Measurements from ENCODE around the gene NOS3.
"Not testable (repeated sequence)": the region's sequence is repeated elsewhere in the genome, so short reads cannot be mapped to it uniquely, and the experiment has no call there.

Gene NOS3

GRCh38 chr7:151018421-151019129, 27.8 kb downstream of the NOS3 start:
- peak; percentile 70 for DNase-seq

DNA sequence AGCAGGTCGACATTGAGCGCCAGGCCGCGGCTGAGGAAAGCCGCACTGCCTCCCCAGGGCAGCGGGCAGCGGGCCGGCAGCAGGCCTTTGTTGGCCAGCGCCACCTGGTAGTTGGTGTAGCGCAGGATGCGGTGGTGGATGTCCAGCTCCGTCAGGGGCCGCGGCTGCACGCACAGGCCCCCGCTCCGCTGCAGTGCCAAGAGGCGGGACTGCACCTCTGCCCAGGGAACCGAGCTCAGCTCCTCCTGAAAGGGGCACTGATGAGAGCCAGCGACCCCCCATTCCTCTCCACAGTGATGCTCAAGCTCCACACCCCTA, 28.3 kb downstream of the NOS3 start:
- DNase-seq, result no peak

GRCh38 chr7:151020231-151020630, 29.4 kb downstream of the NOS3 start:
- no peak for DNase-seq

DNA sequence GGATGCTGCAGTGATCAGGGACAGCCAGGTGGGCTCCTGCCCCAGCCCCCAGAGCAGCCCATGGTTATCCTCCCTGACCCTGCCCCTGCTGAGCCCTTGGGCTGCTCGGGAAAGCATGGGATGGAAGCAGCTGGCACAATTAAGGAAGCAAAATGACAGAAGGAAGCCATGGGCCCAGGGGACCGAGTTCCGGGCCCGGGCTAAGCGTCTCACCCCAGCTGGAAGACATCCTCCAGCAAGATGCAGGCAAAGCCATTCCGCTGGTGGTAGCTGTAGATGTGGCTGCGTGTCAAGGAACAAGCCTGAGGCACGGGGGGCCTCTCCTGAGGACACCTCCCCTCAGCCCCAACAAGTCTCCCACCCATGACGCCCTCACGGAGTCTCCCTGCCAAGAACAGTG, 32.4 kb downstream of the NOS3 start:
- DNase-seq, result no peak

DNA sequence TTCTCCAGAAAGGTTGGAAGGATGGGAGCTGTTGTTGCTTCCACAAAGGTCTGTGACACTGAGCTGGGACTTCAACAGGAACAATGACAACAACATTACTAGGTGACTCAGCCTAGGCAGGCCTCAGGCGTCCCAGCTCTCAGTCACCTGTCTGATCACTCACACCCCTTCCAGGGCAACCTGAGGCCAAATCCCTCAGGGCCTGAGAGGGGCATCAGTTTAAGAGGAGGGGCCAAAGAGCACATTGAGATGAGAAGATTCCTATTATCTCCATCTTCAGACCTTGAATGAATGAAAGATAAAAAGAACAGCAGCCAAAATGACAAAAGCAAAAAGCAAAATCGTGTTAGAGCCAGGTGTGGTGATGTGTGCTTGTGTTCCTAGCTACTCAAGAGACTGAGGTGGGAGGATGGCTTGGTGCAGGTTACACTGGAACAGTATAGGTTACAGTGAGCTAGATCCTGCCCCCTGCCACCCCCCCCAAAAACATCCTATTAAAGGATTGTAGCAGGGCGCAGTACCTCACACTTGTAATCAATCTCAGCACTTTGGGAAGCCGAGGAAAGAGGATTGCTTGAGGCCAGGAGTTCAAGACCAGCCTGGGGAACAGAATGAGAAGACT, 33.7 kb downstream of the NOS3 start, which contains the start of gene ATG9B:
Gene ATG9B (minus strand): TSS at position 60 of the 622 bp plus-strand sequence. CDS start 71 bp downstream, outside the sequence.
- DNase-seq, result no peak

- no peak for DNase-seq
Observed at GRCh38 chr7:151025924-151026671, 35.3 kb downstream of the NOS3 start.

GRCh38 chr7:151026771-151027727, 36.2 kb downstream of the NOS3 start:
- not testable (repeated sequence) for DNase-seq

DNA sequence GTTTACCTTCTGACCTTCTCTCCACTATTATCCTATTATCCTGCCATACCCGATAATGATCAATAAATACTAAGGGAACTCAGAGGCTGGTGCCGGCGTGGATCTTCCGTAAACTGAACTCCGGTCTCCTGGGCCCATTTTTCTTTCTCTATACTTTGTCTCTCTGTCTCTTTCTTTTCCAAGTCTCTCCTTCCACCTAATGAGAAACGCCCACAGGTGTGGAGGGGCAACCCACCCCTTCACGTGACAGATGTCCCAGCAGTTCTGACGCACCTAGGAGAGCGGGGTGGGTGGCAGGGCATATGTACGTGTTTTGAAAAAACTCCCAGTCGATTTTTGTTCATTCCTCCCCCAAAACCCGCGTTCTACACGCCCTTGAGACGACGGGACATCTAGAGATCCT, 36.9 kb downstream of the NOS3 start:
- not testable (repeated sequence) for DNase-seq

DNA sequence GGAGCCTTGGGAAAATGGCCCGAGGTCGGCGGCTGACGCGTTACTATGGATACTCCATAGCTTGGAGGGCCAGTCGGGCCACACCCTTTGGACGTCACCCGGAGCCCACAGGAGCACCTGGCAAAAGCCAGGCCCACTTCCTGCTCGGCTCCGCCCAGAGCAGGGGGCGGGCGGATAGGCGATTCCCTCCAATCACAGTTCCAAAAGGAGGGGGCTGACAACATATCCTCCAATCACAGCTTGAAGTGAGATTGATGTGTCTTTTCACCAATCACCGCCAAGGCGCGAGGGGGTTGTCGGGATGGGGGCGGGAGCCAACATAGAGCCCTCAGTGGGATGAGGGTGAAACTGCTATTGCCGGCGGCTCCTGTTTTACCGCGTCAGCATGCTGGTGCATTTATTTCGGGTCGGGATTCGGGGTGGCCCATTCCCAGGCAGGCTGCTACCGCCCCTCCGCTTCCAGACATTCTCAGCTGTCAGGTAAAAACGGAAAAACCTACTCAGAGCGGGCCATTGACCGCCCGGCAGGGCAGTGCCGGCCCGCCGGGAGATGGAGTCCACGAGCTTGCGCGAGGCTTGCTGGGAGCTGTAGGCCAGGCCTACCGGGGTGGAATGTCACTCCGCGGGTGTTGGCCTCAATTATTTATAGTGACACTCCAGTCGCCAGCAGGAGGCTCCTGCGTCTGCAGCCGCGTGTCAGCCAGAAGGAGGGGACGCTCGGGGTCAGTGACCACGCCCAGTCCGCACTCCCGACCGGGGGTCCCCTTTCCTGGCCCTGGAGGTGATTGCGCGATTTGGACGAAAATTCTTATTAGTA, 37.5 kb downstream of the NOS3 start, which contains the start of gene ABCB8:
Gene ABCB8 (plus strand): TSS at position 320 of the 817 bp plus-strand sequence. CDS start 66 bp downstream, at position 386.
- peak; percentile 96 for DNase-seq

DNA sequence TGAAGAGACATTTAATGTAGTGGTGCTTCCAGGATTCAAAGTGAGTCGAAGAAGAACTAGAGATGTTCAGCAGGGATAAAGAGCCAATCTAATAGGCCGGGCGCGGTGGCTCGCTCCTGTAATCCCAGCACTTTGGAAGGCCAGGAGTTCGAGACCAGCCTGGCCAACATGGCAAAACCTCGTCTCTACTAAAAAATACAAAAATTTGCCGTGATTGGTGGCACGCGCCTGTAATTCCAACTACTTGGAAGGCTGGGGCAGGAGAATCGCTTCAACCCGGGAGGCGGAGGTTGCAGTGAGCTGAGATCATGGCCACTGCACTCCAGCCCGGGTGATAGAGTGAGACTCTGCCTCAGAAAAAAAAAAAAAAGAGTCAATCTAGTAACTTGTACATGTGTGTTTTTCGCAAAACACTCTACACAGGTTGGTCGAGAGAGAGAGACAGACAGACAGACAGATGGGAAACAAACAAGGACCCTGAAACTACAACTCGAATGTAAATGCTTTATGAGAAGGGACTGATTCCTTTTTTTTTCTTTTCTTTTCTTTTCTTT, 38.2 kb downstream of the NOS3 start:
- DNase-seq, result no peak

- no peak for DNase-seq
Observed at GRCh38 chr7:151031011-151031410, 40.2 kb downstream of the NOS3 start.

DNA sequence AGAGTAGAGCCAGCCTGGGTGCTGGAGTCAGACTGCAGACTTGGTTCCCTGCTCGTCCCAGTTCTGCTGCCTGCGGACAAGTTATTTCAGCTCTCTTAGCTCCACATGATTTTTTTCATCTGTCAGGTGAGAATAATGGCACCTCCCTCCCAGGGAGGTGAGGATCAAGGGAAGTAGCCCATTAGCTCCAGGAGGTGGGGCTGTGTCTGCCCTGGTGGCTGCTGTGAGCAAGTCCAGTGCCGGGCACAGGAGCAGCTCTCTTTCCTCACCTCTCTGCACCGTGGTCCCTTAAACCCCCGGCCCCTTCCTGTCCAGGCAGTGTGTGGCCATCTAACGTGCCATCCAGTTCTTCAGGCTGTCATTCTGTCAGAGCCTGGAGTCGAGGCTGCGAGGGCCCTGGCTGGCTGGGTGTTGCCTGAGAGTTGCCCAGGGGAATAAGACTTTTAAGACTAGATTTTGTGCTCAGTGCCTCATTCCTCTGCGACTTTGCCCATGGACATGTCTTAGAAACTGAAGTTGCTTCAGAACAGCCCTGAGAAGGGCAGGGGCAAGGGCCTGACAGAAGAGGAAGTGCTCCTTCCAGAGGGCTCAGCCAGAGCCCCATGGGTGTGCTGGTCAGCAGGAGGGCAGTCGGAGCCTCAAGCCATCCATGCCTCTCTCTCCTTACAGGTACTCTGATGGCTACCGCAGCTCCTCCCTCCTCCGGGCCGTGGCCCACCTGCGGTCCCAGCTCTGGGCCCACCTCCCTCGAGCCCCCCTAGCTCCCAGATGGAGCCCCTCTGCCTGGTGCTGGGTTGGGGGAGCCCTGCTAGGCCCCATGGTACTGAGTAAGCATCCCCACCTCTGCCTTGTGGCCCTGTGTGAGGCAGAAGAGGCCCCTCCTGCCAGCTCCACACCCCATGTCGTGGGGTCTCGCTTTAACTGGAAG, 42.4 kb downstream of the NOS3 start:
- DNase-seq, result no peak

DNA sequence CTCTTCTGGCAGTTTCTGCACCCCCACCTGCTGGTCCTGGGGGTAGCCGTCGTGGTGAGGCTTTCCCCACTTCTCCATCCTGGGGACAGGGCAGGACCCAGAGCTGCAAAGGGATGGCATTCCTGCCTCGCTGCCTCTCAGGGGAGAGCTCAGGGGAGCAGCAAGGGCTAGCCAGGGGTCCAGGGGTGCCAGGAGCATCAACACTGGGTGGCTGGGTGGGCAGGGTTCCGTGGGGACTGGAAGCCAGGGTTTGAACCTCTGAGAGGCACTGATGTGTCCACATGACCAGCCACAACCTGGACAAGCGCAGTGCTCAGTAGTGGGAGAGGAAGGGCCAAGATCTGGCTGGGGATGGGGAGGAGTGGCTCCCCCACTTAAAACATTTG, 43.0 kb downstream of the NOS3 start:
- DNase-seq, result no peak

GRCh38 chr7:151034312-151035025, 43.7 kb downstream of the NOS3 start:
- no peak for DNase-seq

GRCh38 chr7:151035026-151035717, 44.4 kb downstream of the NOS3 start:
- DNase-seq, result no peak

GRCh38 chr7:151035902-151036301, 45.1 kb downstream of the NOS3 start:
- no peak for DNase-seq

- DNase-seq, result peak; percentile 89
Observed at GRCh38 chr7:151038951-151039849, 48.4 kb downstream of the NOS3 start.
